ENCODE data around the gene CCDC89.

The CCDC89 gene

DNA sequence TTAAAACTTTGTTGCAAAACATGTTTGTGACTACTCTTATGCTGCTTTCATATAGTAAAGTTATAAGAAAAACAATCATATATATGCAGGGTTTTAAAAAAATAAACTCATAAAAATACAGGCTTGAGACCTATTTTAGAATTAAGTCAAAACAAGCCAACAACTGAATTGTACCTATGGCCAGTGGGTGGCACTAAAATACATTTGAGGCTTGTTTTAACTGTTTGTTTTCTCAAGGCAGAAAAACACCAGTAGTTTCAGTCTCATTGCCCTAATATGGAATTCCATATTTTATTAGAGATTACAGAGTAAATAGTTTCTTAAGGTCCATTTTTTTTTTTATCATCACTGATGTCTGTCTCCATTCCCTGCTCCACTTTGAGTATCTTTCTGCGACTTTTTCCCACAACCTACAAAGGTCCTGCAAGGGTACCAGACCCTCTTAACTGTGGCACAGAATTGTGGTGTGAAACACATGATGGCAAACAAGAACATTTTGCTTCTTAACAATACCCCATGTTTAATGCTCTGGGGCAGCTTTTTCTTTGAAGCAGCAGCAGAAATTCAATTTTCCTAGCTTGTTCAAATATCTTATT lies 8.5 kb upstream of the CCDC89 start:
- H3K4me3 ChIP-seq (ENCODE audit: low read length), result no peak overlapping the region
- DNase-seq (ENCODE audit: low read depth), result no peak
- TF ChIP-seq, protein P1, sequence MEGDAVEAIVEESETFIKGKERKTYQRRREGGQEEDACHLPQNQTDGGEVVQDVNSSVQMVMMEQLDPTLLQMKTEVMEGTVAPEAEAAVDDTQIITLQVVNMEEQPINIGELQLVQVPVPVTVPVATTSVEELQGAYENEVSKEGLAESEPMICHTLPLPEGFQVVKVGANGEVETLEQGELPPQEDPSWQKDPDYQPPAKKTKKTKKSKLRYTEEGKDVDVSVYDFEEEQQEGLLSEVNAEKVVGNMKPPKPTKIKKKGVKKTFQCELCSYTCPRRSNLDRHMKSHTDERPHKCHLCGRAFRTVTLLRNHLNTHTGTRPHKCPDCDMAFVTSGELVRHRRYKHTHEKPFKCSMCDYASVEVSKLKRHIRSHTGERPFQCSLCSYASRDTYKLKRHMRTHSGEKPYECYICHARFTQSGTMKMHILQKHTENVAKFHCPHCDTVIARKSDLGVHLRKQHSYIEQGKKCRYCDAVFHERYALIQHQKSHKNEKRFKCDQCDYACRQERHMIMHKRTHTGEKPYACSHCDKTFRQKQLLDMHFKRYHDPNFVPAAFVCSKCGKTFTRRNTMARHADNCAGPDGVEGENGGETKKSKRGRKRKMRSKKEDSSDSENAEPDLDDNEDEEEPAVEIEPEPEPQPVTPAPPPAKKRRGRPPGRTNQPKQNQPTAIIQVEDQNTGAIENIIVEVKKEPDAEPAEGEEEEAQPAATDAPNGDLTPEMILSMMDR (conservative IDR thresholded peaks at IDR 0.05; ENCODE audit: low read depth, low read length), result peak; percentile 70

DNA sequence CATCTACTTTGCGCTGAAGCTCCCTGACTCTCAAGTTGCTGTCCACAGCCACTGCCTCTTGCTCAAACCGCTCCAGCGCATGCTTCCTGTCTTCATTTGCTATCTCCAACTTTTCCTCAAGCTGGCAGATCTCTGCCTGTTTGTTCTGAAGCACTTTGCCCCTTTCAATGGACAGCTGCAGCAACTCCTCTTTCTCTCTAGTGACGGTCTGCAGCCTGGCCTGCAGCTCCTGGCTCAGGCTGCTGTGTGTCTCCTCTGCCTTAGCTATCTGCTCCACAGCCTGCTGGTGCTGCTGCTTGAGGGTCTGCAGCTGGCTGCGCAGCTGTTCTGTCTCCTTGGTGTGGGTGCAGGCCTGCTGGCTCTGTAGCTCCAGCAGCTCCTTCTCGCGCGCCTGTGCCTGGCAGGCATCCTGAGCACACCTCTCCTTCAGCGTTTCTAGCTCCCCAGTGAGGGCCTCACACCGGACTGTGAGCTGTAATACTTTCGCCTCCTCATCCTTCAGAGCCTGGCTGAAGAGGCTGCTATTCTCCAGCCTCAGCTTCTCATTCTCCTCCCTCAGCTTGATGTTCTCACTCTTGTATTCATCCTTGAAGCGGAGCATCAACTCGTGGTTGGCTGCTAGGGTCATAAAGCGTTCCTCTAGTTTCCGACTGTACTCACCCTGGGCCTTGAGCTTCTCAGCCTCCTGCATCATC lies 723 bp downstream of the CCDC89 start:
- no peak for DNase-seq (ENCODE audit: low read depth)
- H3K4me3 ChIP-seq (ENCODE audit: low read length), result no peak overlapping the region

DNA sequence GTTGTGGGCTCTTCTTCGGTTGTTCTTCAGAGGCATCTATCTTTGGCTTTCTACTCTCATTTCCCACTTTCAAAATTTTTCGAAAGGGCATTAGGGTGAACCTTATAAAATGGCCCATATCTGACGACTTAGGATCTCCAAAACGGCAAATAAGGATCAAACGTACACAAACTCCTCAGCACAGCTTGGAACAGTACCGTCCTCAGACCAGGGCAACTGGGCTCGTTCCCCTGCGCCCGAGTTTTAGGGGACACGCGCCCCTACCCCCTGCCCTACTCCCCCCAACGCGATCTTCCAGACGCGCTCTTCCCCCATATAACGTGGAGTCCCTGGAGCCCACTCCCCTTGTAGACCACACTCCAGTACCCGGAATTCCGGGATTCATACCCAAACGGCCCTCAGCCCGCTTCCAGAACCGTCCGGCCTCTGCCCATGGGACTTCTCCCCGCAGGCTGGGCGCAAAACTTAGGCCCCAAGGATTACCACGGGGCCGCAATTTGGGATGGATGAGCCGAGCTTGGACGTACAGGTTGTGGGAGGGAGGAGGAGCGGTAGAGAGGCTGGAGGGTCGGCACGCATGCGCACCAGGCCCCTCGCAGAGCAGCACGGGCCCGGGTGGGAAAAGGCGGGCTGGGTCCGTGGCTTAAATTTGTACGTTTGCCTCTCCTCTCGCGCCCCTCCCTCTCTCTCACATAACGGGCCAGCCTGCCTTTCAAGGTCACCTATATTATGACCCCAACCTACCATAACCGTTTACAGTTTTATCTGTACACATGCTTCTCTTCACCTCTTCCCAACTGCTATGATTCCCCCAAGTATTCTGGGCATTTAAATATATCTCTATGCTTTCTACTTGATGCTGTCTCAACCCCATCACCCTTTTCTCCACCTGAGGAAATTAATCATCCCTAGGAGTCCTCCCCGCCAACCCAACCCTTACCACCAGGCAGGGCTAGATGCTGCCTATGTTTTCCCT lies 3.4 kb downstream of the CCDC89 start:
- no peak for DNase-seq (ENCODE audit: low read depth)
- TF ChIP-seq, protein P1 (conservative IDR thresholded peaks at IDR 0.05; ENCODE audit: low read depth, low read length), result no peak
- peak overlapping the region; percentile 63 for H3K4me3 ChIP-seq (ENCODE audit: low read length)

More for the DNA sequence above, 723 bp downstream of the CCDC89 start:
- TF ChIP-seq, protein P1 (conservative IDR thresholded peaks at IDR 0.05; ENCODE audit: low read depth, low read length), result no peak

DNA sequence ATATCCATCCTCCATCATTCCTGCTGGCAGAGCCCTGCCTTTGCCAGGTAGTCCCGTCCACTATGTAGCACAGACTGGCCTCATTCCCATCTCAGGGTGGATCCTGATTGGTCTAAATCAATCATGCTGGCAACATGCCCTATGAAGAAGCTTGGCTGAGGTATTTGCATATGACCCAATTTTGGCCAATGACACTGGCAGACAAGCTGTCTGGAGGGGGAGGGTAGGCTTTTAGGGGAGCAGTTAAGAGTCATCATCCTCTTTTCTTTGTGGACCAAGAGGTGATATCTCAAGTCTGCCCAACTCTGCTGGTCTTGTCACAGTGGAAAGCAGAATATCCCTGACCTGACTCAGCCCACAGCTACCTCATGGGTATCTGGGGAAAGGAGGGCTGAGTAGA lies 5.1 kb downstream of the CCDC89 start:
- TF ChIP-seq, protein P1 (conservative IDR thresholded peaks at IDR 0.05; ENCODE audit: low read depth, low read length), result no peak

DNA sequence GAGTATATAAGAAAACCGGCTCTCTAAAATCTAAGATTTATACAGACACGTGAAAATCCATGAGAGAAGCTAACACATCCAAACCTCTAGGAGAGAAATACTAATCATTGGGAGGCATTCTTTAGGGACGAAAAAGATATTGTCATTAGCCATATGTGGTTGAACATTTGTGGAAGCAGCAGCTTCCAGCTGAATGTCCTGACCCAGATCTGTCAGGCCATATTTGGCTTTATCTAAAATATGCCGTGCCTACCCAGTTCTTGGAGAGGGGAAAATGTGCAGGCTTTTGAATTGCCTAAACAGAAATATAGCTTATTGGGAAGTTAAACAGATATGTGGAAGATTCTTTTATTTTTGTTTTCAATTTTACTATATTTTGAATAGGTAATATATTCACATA lies 6.4 kb downstream of the CCDC89 start:
- no peak for DNase-seq (ENCODE audit: low read depth)
- H3K4me3 ChIP-seq (ENCODE audit: low read length), result no peak overlapping the region
- TF ChIP-seq, protein P1 (conservative IDR thresholded peaks at IDR 0.05; ENCODE audit: low read depth, low read length), result no peak

More for the DNA sequence above, 5.1 kb downstream of the CCDC89 start:
- no peak for DNase-seq (ENCODE audit: low read depth)
- H3K4me3 ChIP-seq (ENCODE audit: low read length), result no peak overlapping the region

DNA sequence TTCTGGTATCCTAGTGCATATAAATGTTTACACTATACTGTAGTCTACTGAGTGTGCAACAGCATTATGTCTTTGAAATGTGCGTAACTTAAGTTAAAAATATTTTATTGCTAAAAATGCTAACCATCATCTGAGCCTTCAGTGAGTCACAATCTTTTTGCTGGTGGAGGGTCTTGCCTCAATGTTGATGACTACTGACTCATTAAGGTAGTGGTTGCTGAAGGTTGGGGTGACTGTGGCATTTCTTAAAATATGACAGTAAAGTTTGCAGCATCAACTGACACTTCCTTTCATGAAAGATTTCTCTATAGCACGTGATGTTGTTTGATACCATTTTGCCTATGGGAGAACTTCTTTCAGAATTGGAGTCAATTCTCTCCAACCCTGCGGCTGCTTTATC lies 12.6 kb downstream of the CCDC89 start:
- TF ChIP-seq, protein P1 (conservative IDR thresholded peaks at IDR 0.05; ENCODE audit: low read depth, low read length), result no peak
- no peak for DNase-seq (ENCODE audit: low read depth)
- no peak overlapping the region for H3K4me3 ChIP-seq (ENCODE audit: low read length)

Data from retinal pigment epithelial cell (primary cell).